Activated CD4-positive, alpha-beta T cell treated with anti-CD3 and anti-CD28 coated beads for 36 hours (primary cell): Measurements from ENCODE around the gene NCLN. TPM values are rescaled to one million over a fixed set of nuclear protein-coding genes. Genes with fewer than 3 reads are reported as not detected.

ENCODE experiments used
- ATAC-seq: fragments of 200-7000 bp; cut with Tn5 transposase; one replicate; pipeline ENCODE4 v1.10.0; 2021; ENCODE audit warnings: mild to moderate bottlenecking, moderate library complexity
- CTCF ChIA-PET: fragments of 350-600 bp; sonication (Branson Sonifier 250); formaldehyde crosslinking; loops from one replicate; lab custom pipeline; 2021; ENCODE audit warnings: antibody characterized with exemption; lab: Charles Lee
- POLR2A ChIA-PET: fragments of 350-600 bp; sonication (Branson Sonifier 250); formaldehyde crosslinking; loops from one replicate; lab custom pipeline; 2021; ENCODE audit warnings: antibody characterized with exemption, inconsistent platforms; lab: Charles Lee
- DNase-seq: peaks from one replicate; pipeline ENCODE4 v3.0.0-alpha.2; 2020
- H3K27ac Mint-ChIP-seq: one replicate; pipeline ENCODE4 v1.8.0; 2021; ENCODE audit warnings: mixed read lengths
- H3K27me3 Mint-ChIP-seq: one replicate; pipeline ENCODE4 v1.8.0; 2021; ENCODE audit warnings: mixed read lengths
- H3K36me3 Mint-ChIP-seq: one replicate; pipeline ENCODE4 v1.8.0; 2021; ENCODE audit warnings: low read depth, mixed read lengths
- H3K4me1 Mint-ChIP-seq: one replicate; pipeline ENCODE4 v1.8.0; 2021; ENCODE audit warnings: mixed read lengths
- H3K4me3 Mint-ChIP-seq: one replicate; pipeline ENCODE4 v1.8.0; 2021; ENCODE audit warnings: mild to moderate bottlenecking, moderate library complexity, mixed read lengths
- H3K9me3 Mint-ChIP-seq: one replicate; pipeline ENCODE4 v1.8.0; 2021; ENCODE audit warnings: low read depth, mixed read lengths
- intact Hi-C, 2 experiments: fragments of 100-400 bp; cut with DNase I in 1 of 2; cut with micrococcal nuclease in 1 of 2; formaldehyde crosslinking; loops; one replicate each; pipeline versions ENCODE4 v1.14.2 to v1.15.1; 2022 to 2024; cut with DNase I, micrococcal nuclease
- total RNA-seq, 2 experiments: library from RNA; stranded (reverse); gene quantifications; one replicate each; pipeline ENCODE4 v1.2.3, GENCODE V29; 2021

Gene NCLN
- total RNA-seq, 2 experiments from 2014 or later: 55.6 to 58.2 TPM

DNA sequence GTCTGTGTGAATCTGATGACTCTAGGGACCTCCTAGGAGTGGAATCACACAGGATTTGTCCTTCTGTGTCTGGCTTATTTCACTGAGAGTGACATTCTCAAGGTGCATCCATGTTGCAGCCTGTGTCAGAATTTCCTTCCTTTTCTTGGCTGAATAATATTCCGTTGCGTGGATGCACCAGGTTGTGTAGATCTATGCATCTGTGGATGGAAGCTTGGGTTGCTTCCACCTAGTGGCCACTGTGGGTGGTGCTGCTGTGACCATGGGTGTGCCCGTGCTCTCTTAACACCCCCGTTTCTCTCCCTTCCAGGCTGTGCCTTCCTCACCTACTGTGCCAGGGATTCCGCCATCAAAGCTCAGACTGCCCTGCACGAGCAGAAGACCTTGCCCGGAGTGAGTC, 64.9 kb downstream of the NCLN start:
- H3K27me3 Mint-ChIP-seq: peaks cover 18% of the 10 kb centered on the region
- peaks cover 12% of the 10 kb centered on the region for H3K9me3 Mint-ChIP-seq
- H3K36me3 Mint-ChIP-seq: no peaks in the 10 kb centered on the region
- POLR2A ChIA-PET: interaction anchor here (0.5 kb wide), 1 partner anchor 26 kb away, joined by 3 read pairs; no protein-coding TSS in a partner anchor
- CTCF ChIA-PET: interaction anchor here (1.5 kb wide), 1 partner anchor 29 kb away, joined by 5 read pairs; no protein-coding TSS in a partner anchor
- intact Hi-C loops: loop anchor here in 1 of 2 experiments (1.0 kb wide), 3 partner anchors 26 to 288 kb away; partner anchors contain the start of gene CELF5
- H3K4me1 Mint-ChIP-seq: no peaks in the 10 kb centered on the region
- DNase-seq: peak; percentile 69
- ATAC-seq: peak; percentile 83
- H3K4me3 Mint-ChIP-seq: no peak overlapping the region
- no peak overlapping the region for H3K27ac Mint-ChIP-seq

DNA sequence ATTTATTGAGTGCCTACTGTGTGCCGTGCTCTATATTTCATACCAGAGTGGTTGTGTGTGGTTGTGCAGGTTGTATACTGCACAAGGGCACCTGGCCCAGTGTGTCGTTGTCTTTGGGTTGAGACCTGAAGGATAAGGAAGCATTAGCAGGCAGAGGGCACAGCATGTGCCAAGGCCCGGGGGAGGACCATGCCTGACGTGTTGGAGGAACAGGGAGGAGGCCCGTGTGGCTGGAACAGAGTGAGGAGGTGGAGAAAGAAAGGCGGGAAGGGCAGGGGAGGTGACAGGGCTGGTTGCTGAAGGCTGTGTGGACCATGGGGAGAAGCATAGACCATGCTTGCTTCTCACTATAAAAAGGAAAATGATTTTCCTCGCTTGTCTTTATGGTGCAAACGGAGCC, 65.5 kb downstream of the NCLN start:
- Mint-ChIP-seq H3K27me3 (peaks cover 18% of the 10 kb centered on the region), H3K4me1 (no peaks in the 10 kb centered on the region), H3K4me3 (no peak overlapping the region), H3K27ac (no peak overlapping the region), H3K9me3 (peaks cover 12% of the 10 kb centered on the region), H3K36me3 (no peaks in the 10 kb centered on the region)
- ChIA-PET POLR2A (interaction anchor here (0.5 kb wide), 1 partner anchor 25 kb away, joined by 3 read pairs; no protein-coding TSS in a partner anchor), CTCF (interaction anchor here (1.5 kb wide), 1 partner anchor 29 kb away, joined by 5 read pairs; no protein-coding TSS in a partner anchor)
- no peak for DNase-seq
- ATAC-seq: no peak
- intact Hi-C loops: no loop called here

- peaks cover 12% of the 10 kb centered on the region for H3K9me3 Mint-ChIP-seq
- no peaks in the 10 kb centered on the region for H3K36me3 Mint-ChIP-seq
- no peak overlapping the region for H3K27ac Mint-ChIP-seq
- H3K4me3 Mint-ChIP-seq: no peak overlapping the region
- peaks cover 18% of the 10 kb centered on the region for H3K27me3 Mint-ChIP-seq
- intact Hi-C loops: no loop called here
- no peak for DNase-seq
- ChIA-PET POLR2A (interaction anchor here (0.5 kb wide), 1 partner anchor 9 kb away, joined by 3 read pairs; no protein-coding TSS in a partner anchor), CTCF (interaction anchor here (0.7 to 1.5 kb wide), 4 partner anchors 24 to 409 kb away, joined by 3 to 7 read pairs (median 3); no protein-coding TSS in a partner anchor)
- H3K4me1 Mint-ChIP-seq: no peaks in the 10 kb centered on the region
- ATAC-seq: no peak
Measured at GRCh38 chr19:3252650-3253049, 66.9 kb downstream of the NCLN start.

DNA sequence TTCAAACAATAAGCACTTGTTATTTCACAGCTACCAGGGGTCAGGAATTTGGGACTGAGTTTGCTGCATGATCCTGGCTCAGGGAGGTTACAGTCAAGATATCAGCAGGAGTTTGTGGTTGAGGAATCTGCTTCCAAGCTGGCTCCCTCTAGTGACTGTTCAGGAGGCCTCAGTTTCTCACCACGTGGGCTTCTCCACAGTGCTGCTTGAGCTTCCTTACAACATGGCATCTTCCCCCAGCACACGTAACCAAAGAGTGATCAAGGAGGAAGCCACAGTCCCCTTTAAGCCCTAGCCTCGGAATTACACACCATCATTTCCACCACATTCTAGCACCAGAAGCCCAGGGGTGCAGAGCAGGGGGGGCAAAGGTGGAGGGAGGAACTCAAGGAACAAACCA, 67.5 kb downstream of the NCLN start:
- no peak for DNase-seq
- CTCF ChIA-PET: interaction anchor here (0.6 to 1.5 kb wide), 6 partner anchors 24 to 408 kb away, joined by 3 to 7 read pairs (median 3); no protein-coding TSS in a partner anchor
- no peaks in the 10 kb centered on the region for H3K36me3 Mint-ChIP-seq

GRCh38 chr19:3254520-3254919, 68.8 kb downstream of the NCLN start:
- intact Hi-C loops: no loop called here
- H3K27ac Mint-ChIP-seq: no peak overlapping the region

More for the DNA sequence above, 67.5 kb downstream of the NCLN start:
- intact Hi-C loops: no loop called here
- Mint-ChIP-seq H3K27ac (no peak overlapping the region), H3K4me1 (no peaks in the 10 kb centered on the region), H3K27me3 (peaks cover 18% of the 10 kb centered on the region), H3K4me3 (no peak overlapping the region), H3K9me3 (peaks cover 12% of the 10 kb centered on the region)
- no peak for ATAC-seq
- POLR2A ChIA-PET: interaction anchor here (0.5 kb wide), 1 partner anchor 8 kb away, joined by 3 read pairs; no protein-coding TSS in a partner anchor

GRCh38 chr19:3257071-3257470, 71.3 kb downstream of the NCLN start:
- no peak for ATAC-seq
- H3K9me3 Mint-ChIP-seq: peaks cover 8% of the 10 kb centered on the region
- H3K27me3 Mint-ChIP-seq: peaks cover 12% of the 10 kb centered on the region
- no peaks in the 10 kb centered on the region for H3K36me3 Mint-ChIP-seq
- no peak for DNase-seq
- ChIA-PET POLR2A (interaction anchor here (0.6 kb wide), 1 partner anchor 1082 kb away, joined by 7 read pairs; no protein-coding TSS in a partner anchor), CTCF (interaction anchor here (0.8 kb wide), 1 partner anchor 963 kb away, joined by 4 read pairs; no protein-coding TSS in a partner anchor)
- intact Hi-C loops: no loop called here
- no peak overlapping the region for H3K27ac Mint-ChIP-seq
- no peak overlapping the region for H3K4me3 Mint-ChIP-seq
- no peaks in the 10 kb centered on the region for H3K4me1 Mint-ChIP-seq

More at GRCh38 chr19:3254520-3254919, 68.8 kb downstream of the NCLN start:
- H3K4me1 Mint-ChIP-seq: no peaks in the 10 kb centered on the region
- no peak overlapping the region for H3K4me3 Mint-ChIP-seq
- peaks cover 12% of the 10 kb centered on the region for H3K9me3 Mint-ChIP-seq
- DNase-seq (no peak), ATAC-seq (no peak)
- peaks cover 18% of the 10 kb centered on the region for H3K27me3 Mint-ChIP-seq
- ChIA-PET CTCF (interaction anchor here (0.7 kb wide), 1 partner anchor 273 kb away, joined by 4 read pairs; no protein-coding TSS in a partner anchor), POLR2A (no interaction called here)
- no peaks in the 10 kb centered on the region for H3K36me3 Mint-ChIP-seq

Other genes with a start within 250 kb of the NCLN start
- 1 to 10 TPM; 4.3 to 4.8 TPM for gene ZNF77, start 241.0 kb upstream of the NCLN start, total RNA-seq
- gene TLE6, start 208.4 kb upstream of the NCLN start, total RNA-seq: 1 to 10 TPM; 2.6 to 3.5 TPM
- 1 to 10 TPM; 4.7 to 6.3 TPM for gene TLE2, start 156.7 kb upstream of the NCLN start, total RNA-seq
- gene TLE5, start 123.4 kb upstream of the NCLN start, total RNA-seq: 100 to 1,000 TPM; 349 to 533 TPM
- gene GNA11, start 91.6 kb upstream of the NCLN start, total RNA-seq: 10 to 100 TPM in 1 of 2 experiments, 1 to 10 TPM in 1; 7.3 to 13.2 TPM
- 10 to 100 TPM; 64.9 to 70.9 TPM for gene GNA15, start 49.9 kb upstream of the NCLN start, total RNA-seq
- gene S1PR4, start 7.2 kb upstream of the NCLN start, total RNA-seq: 10 to 100 TPM; 29.0 to 32.2 TPM
- under 1 TPM; 0.18 to 0.21 TPM for gene CELF5, start 38.7 kb downstream of the NCLN start, total RNA-seq
- 10 to 100 TPM; 20.5 to 22.6 TPM for gene NFIC, start 180.7 kb downstream of the NCLN start, total RNA-seq